ENCODE data around the gene ST6GALNAC3. TPM values are rescaled to one million over a fixed set of nuclear protein-coding genes. Genes with fewer than 3 reads are reported as not detected.

ST6GALNAC3 gene
- total RNA-seq, 2 donors from 2014 or later, result 6.3 to 7.6 TPM

DNA sequence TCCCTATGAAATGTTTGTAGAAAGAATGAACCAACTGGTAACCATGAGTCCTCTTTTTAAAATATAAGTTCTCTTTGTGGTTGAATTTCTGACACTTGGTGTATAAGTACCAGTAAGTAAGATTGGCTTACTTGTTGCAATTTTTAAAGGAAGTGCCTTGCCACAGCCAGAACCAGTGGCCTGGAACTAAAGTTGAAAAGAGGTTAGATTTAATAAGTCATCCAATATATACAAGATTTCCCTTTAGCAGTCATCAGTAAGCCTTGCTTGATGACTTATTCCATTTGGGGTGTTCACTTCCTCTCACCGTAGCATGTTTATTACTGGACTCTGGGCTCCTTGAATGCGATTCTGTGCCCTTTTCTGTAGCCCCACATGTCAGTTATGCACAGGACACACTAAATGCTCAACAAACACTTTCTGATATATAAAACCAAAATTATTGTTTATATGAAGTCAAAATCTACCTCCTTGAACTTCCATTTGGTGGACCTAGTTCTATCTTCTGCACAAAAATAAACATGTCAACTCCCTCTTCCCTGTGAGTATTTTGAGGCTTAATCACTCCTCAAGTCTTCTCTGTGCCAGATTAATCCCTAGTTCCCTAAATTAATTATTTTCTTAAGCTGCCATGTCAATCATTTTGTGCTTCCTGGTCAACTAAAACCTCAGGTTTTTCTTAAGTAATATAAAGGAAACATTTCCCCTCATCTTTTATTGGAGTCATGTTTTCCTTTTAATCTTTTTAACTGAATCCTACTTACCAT, 218.1 kb downstream of the ST6GALNAC3 start:
- Mint-ChIP-seq H3K36me3 (ENCODE audit: low read depth) (no peaks in the 10 kb centered on the region), H3K4me1 (peaks cover 18% of the 10 kb centered on the region)
- DNase-seq, result no peak

DNA sequence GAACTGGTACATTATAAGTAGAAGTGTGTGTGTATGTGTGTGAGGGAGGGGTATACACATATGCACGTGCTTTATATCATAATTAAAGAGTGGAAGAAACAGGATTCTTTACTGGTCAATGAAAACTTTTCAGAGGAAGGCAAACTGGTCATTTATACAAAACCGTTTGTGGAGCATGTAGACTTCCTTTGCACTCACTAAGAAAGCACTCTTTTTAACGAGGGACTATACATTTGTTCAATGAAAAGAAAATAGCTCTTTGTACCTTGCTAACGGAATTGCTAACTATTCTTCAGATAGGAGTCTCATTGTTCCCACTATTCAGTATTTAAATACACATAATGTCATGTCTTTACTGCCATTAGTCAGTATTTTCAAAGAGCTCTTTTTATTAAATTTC, 219.3 kb downstream of the ST6GALNAC3 start:
- H3K27ac Mint-ChIP-seq, result no peak overlapping the region
- H3K27me3 ChIP-seq (ENCODE audit: control insufficient read depth, insufficient read depth, low read length, poor library complexity, severe bottlenecking), result no peaks in the 10 kb centered on the region
- 74 to 85% methylated on average over 4 of the region's 4 CpGs for WGBS, 2 experiments (ENCODE audit: insufficient coverage in 1 of 2, insufficient read length in 1 of 2)
- no peak overlapping the region for H3K9ac ChIP-seq (ENCODE audit: extremely low read depth, low read length, poor library complexity, severe bottlenecking)
- no peaks in the 10 kb centered on the region for H3K9me3 Mint-ChIP-seq
- no peak overlapping the region for H3K4me3 Mint-ChIP-seq
- peaks cover 19% of the 10 kb centered on the region for H3K4me1 Mint-ChIP-seq
- no peak overlapping the region for H3K27ac ChIP-seq (ENCODE audit: low read depth, low read length)
- no peaks in the 10 kb centered on the region for H3K36me3 Mint-ChIP-seq (ENCODE audit: low read depth)
- no peak overlapping the region for H3K4me3 ChIP-seq (ENCODE audit: low read length)
- H3K27me3 Mint-ChIP-seq (ENCODE audit: insufficient read depth), result no peaks in the 10 kb centered on the region
- H3K36me3 ChIP-seq (ENCODE audit: control insufficient read depth, insufficient read depth, low read length), result no peaks in the 10 kb centered on the region
- no peaks in the 10 kb centered on the region for H3K4me1 ChIP-seq (ENCODE audit: control insufficient read depth, insufficient read depth, low read length)
- H3K9me3 ChIP-seq (ENCODE audit: control insufficient read depth, low read length), result no peaks in the 10 kb centered on the region
- TF ChIP-seq, protein P1, sequence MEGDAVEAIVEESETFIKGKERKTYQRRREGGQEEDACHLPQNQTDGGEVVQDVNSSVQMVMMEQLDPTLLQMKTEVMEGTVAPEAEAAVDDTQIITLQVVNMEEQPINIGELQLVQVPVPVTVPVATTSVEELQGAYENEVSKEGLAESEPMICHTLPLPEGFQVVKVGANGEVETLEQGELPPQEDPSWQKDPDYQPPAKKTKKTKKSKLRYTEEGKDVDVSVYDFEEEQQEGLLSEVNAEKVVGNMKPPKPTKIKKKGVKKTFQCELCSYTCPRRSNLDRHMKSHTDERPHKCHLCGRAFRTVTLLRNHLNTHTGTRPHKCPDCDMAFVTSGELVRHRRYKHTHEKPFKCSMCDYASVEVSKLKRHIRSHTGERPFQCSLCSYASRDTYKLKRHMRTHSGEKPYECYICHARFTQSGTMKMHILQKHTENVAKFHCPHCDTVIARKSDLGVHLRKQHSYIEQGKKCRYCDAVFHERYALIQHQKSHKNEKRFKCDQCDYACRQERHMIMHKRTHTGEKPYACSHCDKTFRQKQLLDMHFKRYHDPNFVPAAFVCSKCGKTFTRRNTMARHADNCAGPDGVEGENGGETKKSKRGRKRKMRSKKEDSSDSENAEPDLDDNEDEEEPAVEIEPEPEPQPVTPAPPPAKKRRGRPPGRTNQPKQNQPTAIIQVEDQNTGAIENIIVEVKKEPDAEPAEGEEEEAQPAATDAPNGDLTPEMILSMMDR (conservative IDR thresholded peaks at IDR 0.05), result no peak
- no peak for DNase-seq

More for the DNA sequence above, 218.1 kb downstream of the ST6GALNAC3 start:
- H3K27me3 ChIP-seq (ENCODE audit: control insufficient read depth, insufficient read depth, low read length, poor library complexity, severe bottlenecking), result no peaks in the 10 kb centered on the region
- Mint-ChIP-seq H3K9me3 (no peaks in the 10 kb centered on the region), H3K27me3 (ENCODE audit: insufficient read depth) (no peaks in the 10 kb centered on the region), H3K4me3 (no peak overlapping the region), H3K27ac (no peak overlapping the region)
- H3K9me3 ChIP-seq (ENCODE audit: control insufficient read depth, low read length), result no peaks in the 10 kb centered on the region
- WGBS, 2 experiments (ENCODE audit: insufficient coverage in 1 of 2, insufficient read length in 1 of 2), result 93 to 98% methylated on average over 2 of the region's 2 CpGs
- no peaks in the 10 kb centered on the region for H3K36me3 ChIP-seq (ENCODE audit: control insufficient read depth, insufficient read depth, low read length)
- no peak overlapping the region for H3K9ac ChIP-seq (ENCODE audit: extremely low read depth, low read length, poor library complexity, severe bottlenecking)
- TF ChIP-seq, protein P1 (conservative IDR thresholded peaks at IDR 0.05), result no peak
- no peak overlapping the region for H3K4me3 ChIP-seq (ENCODE audit: low read length)
- H3K27ac ChIP-seq (ENCODE audit: low read depth, low read length), result no peak overlapping the region
- no peaks in the 10 kb centered on the region for H3K4me1 ChIP-seq (ENCODE audit: control insufficient read depth, insufficient read depth, low read length)

DNA sequence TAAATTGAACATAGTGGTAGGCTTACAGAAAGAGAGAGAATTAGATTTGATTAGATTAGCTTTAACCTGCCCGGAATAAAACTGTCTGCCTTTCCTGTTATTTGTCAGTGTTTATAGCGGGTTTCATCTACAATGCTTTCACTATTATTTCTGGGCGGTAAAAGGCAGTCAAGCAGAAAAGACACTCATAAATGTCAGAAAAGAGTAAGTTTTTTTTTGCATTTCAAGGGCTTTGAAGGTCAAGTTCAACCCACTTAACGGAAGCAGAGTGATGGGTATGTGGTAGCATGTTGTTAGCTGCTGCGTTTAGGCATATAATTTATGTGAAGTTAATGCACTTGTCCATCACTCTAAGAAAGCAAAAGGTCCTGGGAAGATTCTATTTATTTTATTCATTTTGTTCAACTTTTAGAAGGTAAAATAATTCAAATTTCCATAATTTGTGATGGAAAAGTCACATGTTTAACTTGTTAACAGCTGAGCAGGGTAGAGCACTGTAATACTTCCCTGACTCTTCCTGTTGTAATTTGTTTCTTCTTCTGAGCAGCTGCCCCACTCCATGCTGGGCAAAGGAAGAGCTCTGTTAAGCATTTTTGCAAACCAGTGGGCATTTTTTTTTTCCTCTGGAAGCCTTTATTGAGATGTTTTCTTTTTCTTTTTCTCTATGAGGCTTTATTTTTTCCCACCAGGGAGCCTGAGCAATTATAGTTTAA, 220.1 kb downstream of the ST6GALNAC3 start:
- TF ChIP-seq, protein P1 (conservative IDR thresholded peaks at IDR 0.05), result no peak
- no peaks in the 10 kb centered on the region for H3K36me3 Mint-ChIP-seq (ENCODE audit: low read depth)
- Histone ChIP-seq H3K4me1 (ENCODE audit: control insufficient read depth, insufficient read depth, low read length) (no peaks in the 10 kb centered on the region), H3K36me3 (ENCODE audit: control insufficient read depth, insufficient read depth, low read length) (no peaks in the 10 kb centered on the region), H3K27me3 (ENCODE audit: control insufficient read depth, insufficient read depth, low read length, poor library complexity, severe bottlenecking) (no peaks in the 10 kb centered on the region), H3K27ac (ENCODE audit: low read depth, low read length) (no peak overlapping the region), H3K4me3 (ENCODE audit: low read length) (no peak overlapping the region), H3K9me3 (ENCODE audit: control insufficient read depth, low read length) (no peaks in the 10 kb centered on the region), H3K9ac (ENCODE audit: extremely low read depth, low read length, poor library complexity, severe bottlenecking) (no peak overlapping the region)
- no peak overlapping the region for H3K27ac Mint-ChIP-seq
- DNase-seq, result no peak
- H3K27me3 Mint-ChIP-seq (ENCODE audit: insufficient read depth), result no peaks in the 10 kb centered on the region
- no peak overlapping the region for H3K4me3 Mint-ChIP-seq
- H3K9me3 Mint-ChIP-seq, result no peaks in the 10 kb centered on the region
- peaks cover 17% of the 10 kb centered on the region for H3K4me1 Mint-ChIP-seq
- WGBS, 2 experiments (ENCODE audit: insufficient coverage in 1 of 2, insufficient read length in 1 of 2), result 72 to 91% methylated on average over 4 to 5 of the region's 5 CpGs
